Kidney (tissue), 14 donors: ENCODE data around the gene AKR1B15. TPM values are rescaled to one million over a fixed set of nuclear protein-coding genes. Genes with fewer than 3 reads are reported as not detected.
"Not testable (repeated sequence)": the region's sequence is repeated elsewhere in the genome, so short reads cannot be mapped to it uniquely, and the experiment has no call there.

ENCODE experiments used
- DNase-seq, 5 donors: peaks; one replicate each; pipeline ENCODE4 v3.0.0-alpha.2; 2013 to 2020
- FAIRE-seq: peaks from 2 replicates; lab custom pipeline; 2012; peaks lifted over from hg19 to GRCh38; lab: Jason Lieb, UNC
- H3K27ac ChIP-seq, 2 donors: one replicate each; pipeline ENCODE4 v1.7.0; 2013; ENCODE audit warnings: low read depth in 2 of 2, low read length in 2 of 2, inconsistent platforms in 1 of 2
- H3K27me3 ChIP-seq: one replicate; pipeline ENCODE4 v1.7.1; 2013; ENCODE audit warnings: low read length, inconsistent platforms; ENCODE audit not compliant: control insufficient read depth, insufficient read depth
- H3K36me3 ChIP-seq, 3 donors: one replicate each; pipeline versions ENCODE4 v1.7.0 to v1.7.1; 2013; ENCODE audit warnings: low read length in 3 of 3, control low read depth in 1 of 3, inconsistent platforms in 1 of 3; ENCODE audit not compliant: insufficient read depth in 3 of 3, control insufficient read depth in 2 of 3
- H3K4me1 ChIP-seq, 3 donors: one replicate each; pipeline versions ENCODE4 v1.7.0 to v1.7.1; 2013; ENCODE audit warnings: low read length in 3 of 3, inconsistent platforms in 1 of 3, low read depth in 1 of 3; ENCODE audit not compliant: control insufficient read depth in 2 of 3, insufficient read depth in 2 of 3
- H3K4me3 ChIP-seq, 3 donors: one replicate each; pipeline versions ENCODE4 v1.7.0 to v1.8.1; 2013; ENCODE audit warnings: low read length in 3 of 3, control low read depth in 1 of 3, inconsistent platforms in 1 of 3
- H3K9ac ChIP-seq, 3 donors: one replicate each; pipeline versions ENCODE4 v1.7.0 to v1.7.1; 2013; ENCODE audit warnings: low read length in 3 of 3, control low read depth in 1 of 3, inconsistent platforms in 1 of 3
- H3K9me3 ChIP-seq, 3 donors: one replicate each; pipeline versions ENCODE4 v1.7.0 to v1.7.1; 2013; ENCODE audit warnings: low read length in 3 of 3, control low read depth in 1 of 3, inconsistent platforms in 1 of 3; ENCODE audit not compliant: control insufficient read depth in 2 of 3, insufficient read depth in 1 of 3
- CTCF ChIP-seq: IDR thresholded peaks from 3 replicates; pipeline ENCODE4 v1.5.1; 2012; ENCODE audit warnings: mild to moderate bottlenecking, moderate library complexity, borderline replicate concordance; ENCODE audit not compliant: insufficient read depth; ENCODE audit errors: extremely low read depth
- intact Hi-C: fragments of 100-400 bp; cut with DNase I; formaldehyde crosslinking; loops from one replicate; pipeline ENCODE4 v1.11.1; 2022
- polyA plus RNA-seq: library from polyadenylated mRNA; stranded (reverse); fragments of 350-450 nt; fragmentation: Illumina TruSeq; extraction: RNeasy Lipid Tissue Mini Kit (QIAGEN cat#74804); gene quantifications from one replicate; pipeline ENCODE4 v1.2.3, GENCODE V29; 2014; ENCODE audit warnings: low read depth, low replicate concordance; ENCODE audit not compliant: insufficient read depth
- total RNA-seq: library from RNA; stranded (reverse); fragmentation: NEBNext Ultra II Directional; extraction: Animal tissue kit (Norgen Biotek cat#: 25700); gene quantifications from one replicate; pipeline ENCODE4 v1.2.1, GENCODE V29; 2021
- donor health status: control.
- donor health status: control.
- donor health status: control.
- donor health status: control.
- donor health status: control.
- donor health status: DM: yes; HTN: yes; CAD: no.
- donor health status: Normal renal cell carcinoma (clear cell type).

AKR1B15 gene
- total and polyA plus RNA-seq, 2 donors from 2014 or later, result not detected

GRCh38 chr7:134565643-134566136, 16.8 kb downstream of the AKR1B15 start:
- Histone ChIP-seq H3K9ac (no peak overlapping the region), H3K27ac (no peak overlapping the region), H3K4me1 (no peaks in the 10 kb centered on the region), H3K36me3 (no peaks in the 10 kb centered on the region), H3K9me3 (peaks cover 0 to 2% (median 0%) of the 10 kb centered on the region in 3 donors), H3K4me3 (no peak overlapping the region), H3K27me3 (no peaks in the 10 kb centered on the region)
- intact Hi-C loops, result no loop called here
- no peak for TF ChIP-seq CTCF
- FAIRE-seq (no peak), DNase-seq (peak in 3 of 5 donors; percentile 31 to 60 (median 54))

- Histone ChIP-seq H3K9me3 (peaks cover 0 to 2% (median 0%) of the 10 kb centered on the region in 3 donors), H3K27me3 (no peaks in the 10 kb centered on the region), H3K4me3 (no peak overlapping the region), H3K9ac (no peak overlapping the region), H3K36me3 (no peaks in the 10 kb centered on the region), H3K27ac (no peak overlapping the region), H3K4me1 (no peaks in the 10 kb centered on the region)
- intact Hi-C loops, result no loop called here
- FAIRE-seq (no peak), DNase-seq (no peak)
- no peak for TF ChIP-seq CTCF
Observed at GRCh38 chr7:134567368-134567767, 18.5 kb downstream of the AKR1B15 start.

GRCh38 chr7:134569962-134570361, 21.1 kb downstream of the AKR1B15 start:
- H3K27ac ChIP-seq, H3K4me1 ChIP-seq, DNase-seq, H3K4me3 ChIP-seq, H3K9ac ChIP-seq, H3K27me3 ChIP-seq, intact Hi-C loops, H3K9me3 ChIP-seq, H3K36me3 ChIP-seq, FAIRE-seq: not testable (repeated sequence)

- H3K4me1 ChIP-seq, result no peaks in the 10 kb centered on the region
- FAIRE-seq (no peak), DNase-seq (no peak)
- intact Hi-C loops, result no loop called here
- H3K27ac ChIP-seq, result no peak overlapping the region
- H3K9me3 ChIP-seq, result peaks cover 0 to 2% (median 0%) of the 10 kb centered on the region in 3 donors
- H3K36me3 ChIP-seq, result no peaks in the 10 kb centered on the region
- no peak overlapping the region for H3K9ac ChIP-seq
- no peaks in the 10 kb centered on the region for H3K27me3 ChIP-seq
- TF ChIP-seq CTCF, result no peak
- H3K4me3 ChIP-seq, result no peak overlapping the region
Observed at GRCh38 chr7:134571101-134571500, 22.2 kb downstream of the AKR1B15 start.
